OCI-LY1 (cell line): ENCODE measurements around the gene RBP5.

ENCODE experiments used
- EZH2 ChIP-seq: fragments of 200-600 bp; sonication (generic), shearing (Covaris generic); IDR thresholded peaks from 2 replicates; pipeline ENCODE4 v1.8.0; 2017; ENCODE audit warnings: borderline replicate concordance, mixed run types, mild to moderate bottlenecking, antibody characterized with exemption, low read length, moderate library complexity, mixed read lengths
- TF ChIP-seq, protein P1 (sequence below): fragments of 200-600 bp; sonication (generic), shearing (Covaris generic); IDR thresholded peaks from 2 replicates; pipeline ENCODE4 v1.5.1; 2017; ENCODE audit warnings: mild to moderate bottlenecking, antibody characterized with exemption, low read length, moderate library complexity, mixed read lengths

DNA sequence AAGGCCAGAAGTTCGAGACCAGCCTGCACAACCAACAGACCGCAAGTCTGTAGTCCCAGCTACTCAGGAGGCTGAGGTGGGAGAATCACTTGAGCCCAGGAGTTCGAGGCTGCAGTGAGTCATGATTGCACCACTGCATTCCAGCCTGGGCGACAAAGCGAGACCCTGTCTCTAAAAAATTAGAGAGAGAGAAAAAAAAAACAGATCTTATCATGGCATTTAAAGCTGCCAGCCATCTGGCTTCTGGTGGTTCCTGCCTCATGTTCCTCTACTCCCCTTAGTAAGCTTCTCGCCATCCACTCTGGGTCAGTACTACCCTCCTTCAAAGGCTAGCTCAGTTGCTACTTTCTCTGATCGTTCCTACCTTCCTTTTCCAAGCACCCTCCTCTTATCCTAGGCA is 17.5 kb upstream of the RBP5 start:
- TF ChIP-seq, protein P1, sequence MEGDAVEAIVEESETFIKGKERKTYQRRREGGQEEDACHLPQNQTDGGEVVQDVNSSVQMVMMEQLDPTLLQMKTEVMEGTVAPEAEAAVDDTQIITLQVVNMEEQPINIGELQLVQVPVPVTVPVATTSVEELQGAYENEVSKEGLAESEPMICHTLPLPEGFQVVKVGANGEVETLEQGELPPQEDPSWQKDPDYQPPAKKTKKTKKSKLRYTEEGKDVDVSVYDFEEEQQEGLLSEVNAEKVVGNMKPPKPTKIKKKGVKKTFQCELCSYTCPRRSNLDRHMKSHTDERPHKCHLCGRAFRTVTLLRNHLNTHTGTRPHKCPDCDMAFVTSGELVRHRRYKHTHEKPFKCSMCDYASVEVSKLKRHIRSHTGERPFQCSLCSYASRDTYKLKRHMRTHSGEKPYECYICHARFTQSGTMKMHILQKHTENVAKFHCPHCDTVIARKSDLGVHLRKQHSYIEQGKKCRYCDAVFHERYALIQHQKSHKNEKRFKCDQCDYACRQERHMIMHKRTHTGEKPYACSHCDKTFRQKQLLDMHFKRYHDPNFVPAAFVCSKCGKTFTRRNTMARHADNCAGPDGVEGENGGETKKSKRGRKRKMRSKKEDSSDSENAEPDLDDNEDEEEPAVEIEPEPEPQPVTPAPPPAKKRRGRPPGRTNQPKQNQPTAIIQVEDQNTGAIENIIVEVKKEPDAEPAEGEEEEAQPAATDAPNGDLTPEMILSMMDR = no peak
- no peak for TF ChIP-seq EZH2
